ENCODE measurements around the gene SDHAF1.
"Not testable (repeated sequence)": the region's sequence is repeated elsewhere in the genome, so short reads cannot be mapped to it uniquely, and the experiment has no call there.

The SDHAF1 gene

GRCh38 chr19:36025541-36025940 lies 30.6 kb downstream of the SDHAF1 start:
- no peak for DNase-seq

- DNase-seq: no peak
Measured at GRCh38 chr19:36026091-36026876, 31.3 kb downstream of the SDHAF1 start.

- DNase-seq: no peak
Measured at GRCh38 chr19:36027696-36028095, 32.7 kb downstream of the SDHAF1 start.

GRCh38 chr19:36028313-36029041 lies 33.5 kb downstream of the SDHAF1 start:
- DNase-seq: no peak

- DNase-seq: no peak
Measured at GRCh38 chr19:36030264-36031148, 35.5 kb downstream of the SDHAF1 start.

- DNase-seq: no peak
Measured at GRCh38 chr19:36031308-36031707, 36.3 kb downstream of the SDHAF1 start.

GRCh38 chr19:36032251-36033104 lies 37.5 kb downstream of the SDHAF1 start, which contains the start of gene CLIP3:
Gene CLIP3, minus strand, starts transcription at chr19:36032873. Its CDS starts 516 bp downstream, at chr19:36032357.
- DNase-seq: peak; percentile 24 to 45

GRCh38 chr19:36040495-36040894 lies 45.5 kb downstream of the SDHAF1 start:
- DNase-seq: no peak

- not testable (repeated sequence) for DNase-seq
Measured at GRCh38 chr19:36041092-36041491, 46.1 kb downstream of the SDHAF1 start.

GRCh38 chr19:36041831-36042230 lies 46.8 kb downstream of the SDHAF1 start:
- DNase-seq: no peak

GRCh38 chr19:36043952-36044351 lies 49.0 kb downstream of the SDHAF1 start:
- no peak for DNase-seq
